Fibroblast of lung (primary cell): ENCODE results near the gene PDE3B.

Experiments
- EZH2 ChIP-seq: IDR thresholded peaks from 2 replicates; pipeline ENCODE4 v1.5.1; 2012; ENCODE audit warnings: low read length, control low read depth, mild to moderate bottlenecking; ENCODE audit errors: missing control alignments
- TF ChIP-seq, protein P1 (sequence below), 2 donors: IDR thresholded peaks in 1 of 2; conservative IDR thresholded peaks in 1 of 2; 1 replicate in 1 of 2; 2 replicates in 1 of 2; pipeline ENCODE4 v1.5.1; 2011 to 2012; ENCODE audit warnings: low read length in 2 of 2, control low read depth in 1 of 2, inconsistent platforms in 1 of 2, low read depth in 1 of 2, mild to moderate bottlenecking in 1 of 2

DNA sequence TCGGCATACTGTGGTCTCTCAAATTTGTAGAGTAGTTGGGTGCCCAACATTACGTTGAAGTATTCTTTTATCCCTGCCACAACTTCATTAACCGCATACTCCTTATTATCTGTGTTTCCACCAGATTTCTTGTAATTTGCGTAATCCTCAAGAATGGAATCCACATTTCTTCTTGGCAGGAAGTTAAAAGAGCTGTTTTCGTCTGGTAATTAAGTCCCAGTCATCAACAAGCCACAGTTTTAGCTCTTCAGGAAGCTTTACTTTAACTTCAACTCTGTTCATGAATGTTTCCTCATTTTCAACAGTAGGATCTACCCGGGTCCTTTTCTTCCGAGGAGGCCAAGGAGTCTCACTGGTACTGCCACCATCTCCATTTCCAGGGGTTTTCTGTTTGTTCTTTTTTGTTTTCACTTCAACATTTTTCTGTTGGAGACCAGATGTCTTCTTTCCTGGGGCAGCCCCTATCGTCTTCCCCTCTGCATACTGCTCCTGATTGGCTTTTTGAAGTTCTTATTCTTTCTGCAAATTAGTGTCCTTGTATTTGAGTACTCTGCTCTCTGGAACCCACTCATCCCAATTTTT, 30.3 kb downstream of the PDE3B start:
- TF ChIP-seq, protein P1, sequence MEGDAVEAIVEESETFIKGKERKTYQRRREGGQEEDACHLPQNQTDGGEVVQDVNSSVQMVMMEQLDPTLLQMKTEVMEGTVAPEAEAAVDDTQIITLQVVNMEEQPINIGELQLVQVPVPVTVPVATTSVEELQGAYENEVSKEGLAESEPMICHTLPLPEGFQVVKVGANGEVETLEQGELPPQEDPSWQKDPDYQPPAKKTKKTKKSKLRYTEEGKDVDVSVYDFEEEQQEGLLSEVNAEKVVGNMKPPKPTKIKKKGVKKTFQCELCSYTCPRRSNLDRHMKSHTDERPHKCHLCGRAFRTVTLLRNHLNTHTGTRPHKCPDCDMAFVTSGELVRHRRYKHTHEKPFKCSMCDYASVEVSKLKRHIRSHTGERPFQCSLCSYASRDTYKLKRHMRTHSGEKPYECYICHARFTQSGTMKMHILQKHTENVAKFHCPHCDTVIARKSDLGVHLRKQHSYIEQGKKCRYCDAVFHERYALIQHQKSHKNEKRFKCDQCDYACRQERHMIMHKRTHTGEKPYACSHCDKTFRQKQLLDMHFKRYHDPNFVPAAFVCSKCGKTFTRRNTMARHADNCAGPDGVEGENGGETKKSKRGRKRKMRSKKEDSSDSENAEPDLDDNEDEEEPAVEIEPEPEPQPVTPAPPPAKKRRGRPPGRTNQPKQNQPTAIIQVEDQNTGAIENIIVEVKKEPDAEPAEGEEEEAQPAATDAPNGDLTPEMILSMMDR (conservative IDR thresholded peaks at IDR 0.05 in 1 of 2, IDR thresholded peaks at IDR 0.05 in 1 of 2; ENCODE audit: low read depth in 1 of 2, low read length in 2 of 2): no peak
- TF ChIP-seq EZH2: no peak
